K562 (cell line): ENCODE data around the gene CLEC4F. TPM values are rescaled to one million over a fixed set of nuclear protein-coding genes. Genes with fewer than 3 reads are reported as not detected.

ENCODE experiments used
- ARID2 ChIP-seq: fragments of 450-650 bp; IDR thresholded peaks from 2 replicates; pipeline ENCODE4 v1.6.1; 2017; ENCODE audit warnings: antibody characterized with exemption, mild to moderate bottlenecking
- ARNT ChIP-seq, 2 experiments: fragments of 450-650 bp; IDR thresholded peaks; 2 replicates each; pipeline ENCODE4 v1.6.1; 2016; ENCODE audit warnings: mild to moderate bottlenecking in 1 of 2
- CREB3L1 ChIP-seq: fragments of 450-650 bp; IDR thresholded peaks from 2 replicates; pipeline ENCODE4 v1.6.1; 2014; ENCODE audit warnings: low read depth, mild to moderate bottlenecking, moderate library complexity, borderline replicate concordance
- DACH1 ChIP-seq: fragments of 450-650 bp; IDR thresholded peaks from 2 replicates; pipeline ENCODE4 v1.6.1; 2018; ENCODE audit not compliant: partially characterized antibody
- ESRRB ChIP-seq: fragments of 250-450 bp; sonication (Bioruptor Pico); IDR thresholded peaks from 2 replicates; pipeline ENCODE4 v1.5.0; 2020; ENCODE audit warnings: mild to moderate bottlenecking, moderate library complexity, borderline replicate concordance
- GTF2B ChIP-seq: IDR thresholded peaks from 2 replicates; pipeline ENCODE4 v1.6.1; 2011; ENCODE audit not compliant: insufficient read length; ENCODE audit errors: extremely low read depth
- HOMEZ ChIP-seq: fragments of 250-450 bp; sonication (Bioruptor Pico); IDR thresholded peaks from 2 replicates; pipeline ENCODE4 v1.4.0; 2020; ENCODE audit warnings: mild to moderate bottlenecking, moderate library complexity
- POLR2A ChIP-seq: fragments of 450-650 bp; conservative IDR thresholded peaks from 2 replicates; pipeline ENCODE4 v1.6.1; 2016
- SUPT5H ChIP-seq: fragments of 450-650 bp; IDR thresholded peaks from 2 replicates; pipeline ENCODE4 v1.6.1; 2016
- TCF3 ChIP-seq: sonication (generic); formaldehyde crosslinking; IDR thresholded peaks from 2 replicates; pipeline ENCODE4 v1.4.0; 2020; ENCODE audit warnings: mild to moderate bottlenecking, missing genetic modification reagents
- VEZF1 ChIP-seq: fragments of 200-800 bp; sonication (Bioruptor generic); IDR thresholded peaks from 2 replicates; pipeline ENCODE4 v1.6.1; 2017; ENCODE audit warnings: missing genetic modification characterization, missing compliant biosample characterization
- ZNF146 ChIP-seq: IDR thresholded peaks from one replicate; pipeline ENCODE4 v1.6.1; 2018; ENCODE audit warnings: missing compliant biosample characterization; ENCODE audit not compliant: unreplicated experiment
- ZNF3 ChIP-seq: fragments of 250-450 bp; sonication (Bioruptor Pico); IDR thresholded peaks from 2 replicates; pipeline ENCODE4 v1.5.0; 2021; ENCODE audit warnings: mild to moderate bottlenecking, moderate library complexity
- polyA plus RNA-seq, 8 experiments: library from polyadenylated mRNA; depleted of rRNA in 4 of 8; stranded (reverse) in 5 of 8; unstranded in 3 of 8; fragments of >200 nt; fragmentation: Nextera tagmentation in 2 of 8; fragmentation: Illumina TruSeq in 1 of 8; extraction: Ambion mirVana in 2 of 8; extraction: Trizol in 1 of 8; gene quantifications; 2 replicates each; pipeline versions ENCODE4 v1.2.1 to v1.2.3, GENCODE V29; 2011 to 2014; ENCODE audit warnings: inconsistent platforms in 1 of 8, missing spikeins in 1 of 8
- total RNA-seq, 7 experiments: library from RNA; depleted of rRNA in 6 of 7; stranded (reverse); fragments of >200 nt in 6 of 7; fragmentation: Illumina TruSeq in 2 of 7; extraction: Trizol in 2 of 7; gene quantifications; 2 replicates each; pipeline versions ENCODE4 v1.2.1 to v1.2.3, GENCODE V29; 2011 to 2021; ENCODE audit warnings: low replicate concordance in 1 of 7

CLEC4F gene
- total and polyA plus RNA-seq, 9 of the 15 experiments (the other 6 are each of a cell fraction or from before 2014, with no cell fraction given) = not detected

GRCh38 chr2:70785137-70785911 is 35.1 kb downstream of the CLEC4F start (continued):
- TF ChIP-seq GTF2B (no peak), ARID2 (peak; percentile 69), ZNF146 (CRISPR knock-in tag) (no peak), ZNF3 (no peak), POLR2A (no peak), TCF3 (CRISPR knock-in tag) (peak; percentile 64), VEZF1 (CRISPR knock-in tag) (peak; percentile 48; the same call in 1 of the 2 replicates), SUPT5H (no peak), CREB3L1 (no peak), ESRRB (CRISPR knock-in tag) (no peak), DACH1 (peak; percentile 84), HOMEZ (CRISPR knock-in tag) (no peak), ARNT (IDR thresholded peaks at IDR 0.05) (peak in 1 of 2 experiments; percentile 88; a peak in 1 of 4 replicates)
